HG02678 (cell line): Measurements from ENCODE around the gene HNRNPCL2.
"Not testable (repeated sequence)": the region's sequence is repeated elsewhere in the genome, so short reads cannot be mapped to it uniquely, and the experiment has no call there.

ENCODE experiments used
- ATAC-seq: cut with Tn5 transposase; IDR thresholded peaks from one replicate; pipeline ENCODE4 v1.9.1; 2021; ENCODE audit warnings: mild to moderate bottlenecking, moderate library complexity; ENCODE audit not compliant: unreplicated experiment

Gene HNRNPCL2

DNA sequence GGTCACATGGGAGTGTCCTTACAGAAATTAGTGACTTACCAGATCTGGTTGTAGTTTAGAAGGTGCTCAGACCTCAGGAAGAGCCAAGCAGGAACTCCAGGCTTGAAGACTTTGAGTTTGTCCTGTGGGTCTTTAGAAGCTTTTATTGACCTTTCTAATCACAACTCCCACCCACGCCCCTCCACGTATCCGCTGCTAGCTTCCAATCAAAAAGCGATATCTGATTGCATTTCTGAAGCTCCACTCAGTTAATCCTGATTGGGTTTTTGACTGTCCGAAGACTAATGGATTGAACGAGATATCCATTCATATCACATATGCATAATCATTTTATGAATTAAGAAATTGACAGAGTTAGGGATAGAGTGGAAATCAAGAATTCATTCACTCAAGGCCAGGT, at the start of gene HNRNPCL2:
Gene HNRNPCL2 (minus strand): TSS at position 101 of the 400 bp plus-strand sequence. CDS start 454 bp downstream, outside the sequence.
- not testable (repeated sequence) for ATAC-seq

GRCh38 chr1:13165531-13165930, 48.9 kb upstream of the HNRNPCL2 start, which contains the start of gene HNRNPCL4:
TSS of gene HNRNPCL4 (minus strand) at chr1:13165631. CDS start at chr1:13165467, 164 bp downstream.
- not testable (repeated sequence) for ATAC-seq

DNA sequence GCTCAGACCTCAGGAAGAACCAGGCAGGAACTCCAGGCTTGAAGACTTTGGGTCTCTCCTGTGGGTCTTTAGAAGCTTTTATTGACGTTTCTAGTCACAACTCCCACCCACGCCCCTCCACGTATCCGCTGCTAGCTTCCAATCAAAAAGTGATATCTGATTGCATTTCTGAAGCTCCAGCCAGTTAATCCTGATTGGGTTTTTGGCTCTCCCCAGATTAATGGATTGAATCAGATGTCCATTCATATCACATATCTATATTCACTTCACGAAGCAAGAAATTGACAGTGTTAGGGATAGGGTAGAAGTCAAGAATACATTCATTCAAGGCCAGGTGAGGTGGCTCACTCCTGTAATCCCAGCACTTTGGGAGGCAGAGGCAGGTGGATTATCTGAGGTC, 39.3 kb upstream of the HNRNPCL2 start, which contains the start of gene PRAMEF26:
Gene PRAMEF26 (minus strand): TSS at position 101 of the 400 bp plus-strand sequence. CDS start 2,914 bp downstream, outside the sequence.
- ATAC-seq = not testable (repeated sequence)

DNA sequence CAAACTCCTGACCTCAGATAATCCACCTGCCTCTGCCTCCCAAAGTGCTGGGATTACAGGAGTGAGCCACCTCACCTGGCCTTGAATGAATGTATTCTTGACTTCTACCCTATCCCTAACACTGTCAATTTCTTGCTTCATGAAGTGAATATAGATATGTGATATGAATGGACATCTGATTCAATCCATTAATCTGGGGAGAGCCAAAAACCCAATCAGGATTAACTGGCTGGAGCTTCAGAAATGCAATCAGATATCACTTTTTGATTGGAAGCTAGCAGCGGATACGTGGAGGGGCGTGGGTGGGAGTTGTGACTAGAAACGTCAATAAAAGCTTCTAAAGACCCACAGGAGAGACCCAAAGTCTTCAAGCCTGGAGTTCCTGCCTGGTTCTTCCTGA, 46.2 kb downstream of the HNRNPCL2 start, which contains the start of gene PRAMEF25:
Gene PRAMEF25 (plus strand): TSS at position 301 of the 400 bp plus-strand sequence. CDS start 2,920 bp downstream, outside the sequence.
- ATAC-seq = not testable (repeated sequence)
